CD4-positive, alpha-beta T cell treated with Interferon alpha-2 for 1 hour (primary cell): ENCODE results near the gene NT5C3A.
"Not testable (repeated sequence)": the region's sequence is repeated elsewhere in the genome, so short reads cannot be mapped to it uniquely, and the experiment has no call there.

Source experiments
- DNase-seq, 2 donors: peaks; one replicate each; pipeline ENCODE4 v3.0.0-alpha.2; 2020 to 2022

Gene NT5C3A

GRCh38 chr7:33062023-33062781 lies at the start of gene NT5C3A:
NT5C3A (minus strand) TSS chr7:33062776; CDS start chr7:33062705, 71 bp downstream.
- DNase-seq, result peak in 1 of 2 donors; percentile 31

GRCh38 chr7:33111614-33112013 lies 49.0 kb upstream of the NT5C3A start:
- no peak for DNase-seq

- DNase-seq, result peak in 1 of 2 donors; percentile 9
Observed at GRCh38 chr7:33109758-33110238, 47.2 kb upstream of the NT5C3A start.

GRCh38 chr7:33109005-33109757 lies 46.6 kb upstream of the NT5C3A start, which contains the start of gene RP9:
RP9 (minus strand) TSS chr7:33109404; CDS start chr7:33109372, 32 bp downstream.
- peak; percentile 76 to 84 for DNase-seq

GRCh38 chr7:33108554-33109004 lies 46.0 kb upstream of the NT5C3A start:
- DNase-seq, result peak in 1 of 2 donors; percentile 33

GRCh38 chr7:33107136-33108066 lies 44.8 kb upstream of the NT5C3A start:
- peak; percentile 64 to 75 for DNase-seq

DNA sequence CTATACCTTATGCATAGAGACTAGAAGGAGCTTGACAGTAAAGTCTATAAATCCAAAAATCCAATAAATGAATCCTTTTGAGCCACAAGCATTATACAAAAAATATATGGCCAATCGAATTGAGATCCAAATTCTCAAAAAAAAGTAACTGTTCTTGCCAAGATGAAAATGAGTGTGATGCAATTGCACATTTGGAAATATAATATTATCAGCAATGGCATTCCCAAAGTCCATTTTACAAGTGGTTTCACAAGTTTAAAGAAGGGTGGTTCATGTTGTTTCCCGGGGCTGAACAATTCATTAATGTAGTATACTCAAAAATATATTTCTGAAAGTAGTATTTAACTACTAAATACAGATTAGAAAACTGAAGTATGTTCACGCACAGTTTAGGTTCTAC lies 39.3 kb upstream of the NT5C3A start:
- DNase-seq, result no peak

- no peak for DNase-seq
Observed at GRCh38 chr7:33100770-33101169, 38.2 kb upstream of the NT5C3A start.

GRCh38 chr7:33099154-33099940 lies 36.8 kb upstream of the NT5C3A start:
- DNase-seq, result no peak

DNA sequence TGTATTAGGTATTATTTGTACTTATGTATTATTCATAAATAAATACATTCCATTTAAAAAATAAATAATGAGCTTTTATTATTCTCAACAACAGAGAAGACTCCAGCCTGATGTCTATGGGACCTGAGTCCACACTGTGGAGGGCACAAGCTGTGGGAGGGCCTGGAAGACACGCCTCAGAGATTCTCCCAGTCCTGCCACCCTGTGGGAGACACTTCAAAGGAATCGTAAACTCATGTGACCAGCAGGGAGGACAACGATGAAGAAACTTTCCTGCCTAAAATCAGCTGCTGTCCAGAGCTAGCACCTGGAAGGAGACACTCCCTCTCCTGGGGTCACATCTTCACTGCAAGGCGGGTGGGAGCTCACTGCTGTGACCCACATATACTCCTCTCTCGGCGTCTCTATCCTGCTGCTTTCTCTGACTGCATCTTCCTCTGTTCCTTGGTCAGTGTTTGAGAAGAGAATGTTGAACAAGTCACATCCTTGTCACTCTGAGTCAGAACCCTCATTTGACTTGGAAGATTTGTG lies 32.2 kb upstream of the NT5C3A start:
- DNase-seq, result not testable (repeated sequence)

- DNase-seq, result no peak
Observed at GRCh38 chr7:33093266-33093665, 30.7 kb upstream of the NT5C3A start.

- DNase-seq, result no peak
Observed at GRCh38 chr7:33091641-33092191, 29.1 kb upstream of the NT5C3A start.

- DNase-seq, result no peak
Observed at GRCh38 chr7:33091111-33091531, 28.5 kb upstream of the NT5C3A start.

DNA sequence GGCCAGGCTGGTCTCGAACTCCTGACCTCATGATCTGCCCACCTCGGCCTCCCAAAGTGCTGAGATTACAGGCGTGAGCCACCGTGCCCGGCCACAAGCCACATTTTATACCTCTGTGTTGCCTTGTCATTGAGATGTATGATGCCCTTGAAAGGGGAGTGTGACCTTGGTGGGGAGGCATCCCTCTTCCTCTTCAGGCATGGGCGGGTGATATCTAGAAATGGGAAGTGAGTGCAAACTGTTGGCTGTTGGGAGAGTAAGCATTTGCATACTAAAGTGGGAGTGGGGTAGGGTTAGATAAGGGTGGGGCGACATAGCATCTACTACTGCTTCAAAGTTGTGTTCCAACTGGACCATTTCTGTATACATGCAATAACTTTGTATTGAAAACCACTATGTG lies 26.6 kb upstream of the NT5C3A start:
- DNase-seq, result no peak

DNA sequence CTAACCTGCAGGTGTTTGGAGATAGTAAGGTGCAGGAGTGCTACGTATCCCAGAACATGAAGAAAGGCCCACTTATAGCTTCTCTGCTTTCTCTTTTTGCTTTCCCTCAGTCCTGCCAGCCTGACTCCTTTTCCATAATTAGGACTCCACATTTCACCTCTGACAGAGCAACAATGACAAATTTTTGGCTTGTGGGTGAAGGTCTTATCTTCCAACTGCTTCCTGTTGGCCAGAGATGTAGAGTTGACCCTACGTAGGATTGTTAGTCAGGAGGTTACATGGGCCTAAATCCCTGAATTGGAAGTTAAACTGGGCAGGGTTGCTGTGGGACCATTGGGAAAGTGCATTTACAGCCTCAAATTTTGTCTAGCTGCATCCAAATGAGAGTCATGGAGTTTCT lies 25.3 kb upstream of the NT5C3A start:
- no peak for DNase-seq

- no peak for DNase-seq
Observed at GRCh38 chr7:33087356-33087755, 24.8 kb upstream of the NT5C3A start.

DNA sequence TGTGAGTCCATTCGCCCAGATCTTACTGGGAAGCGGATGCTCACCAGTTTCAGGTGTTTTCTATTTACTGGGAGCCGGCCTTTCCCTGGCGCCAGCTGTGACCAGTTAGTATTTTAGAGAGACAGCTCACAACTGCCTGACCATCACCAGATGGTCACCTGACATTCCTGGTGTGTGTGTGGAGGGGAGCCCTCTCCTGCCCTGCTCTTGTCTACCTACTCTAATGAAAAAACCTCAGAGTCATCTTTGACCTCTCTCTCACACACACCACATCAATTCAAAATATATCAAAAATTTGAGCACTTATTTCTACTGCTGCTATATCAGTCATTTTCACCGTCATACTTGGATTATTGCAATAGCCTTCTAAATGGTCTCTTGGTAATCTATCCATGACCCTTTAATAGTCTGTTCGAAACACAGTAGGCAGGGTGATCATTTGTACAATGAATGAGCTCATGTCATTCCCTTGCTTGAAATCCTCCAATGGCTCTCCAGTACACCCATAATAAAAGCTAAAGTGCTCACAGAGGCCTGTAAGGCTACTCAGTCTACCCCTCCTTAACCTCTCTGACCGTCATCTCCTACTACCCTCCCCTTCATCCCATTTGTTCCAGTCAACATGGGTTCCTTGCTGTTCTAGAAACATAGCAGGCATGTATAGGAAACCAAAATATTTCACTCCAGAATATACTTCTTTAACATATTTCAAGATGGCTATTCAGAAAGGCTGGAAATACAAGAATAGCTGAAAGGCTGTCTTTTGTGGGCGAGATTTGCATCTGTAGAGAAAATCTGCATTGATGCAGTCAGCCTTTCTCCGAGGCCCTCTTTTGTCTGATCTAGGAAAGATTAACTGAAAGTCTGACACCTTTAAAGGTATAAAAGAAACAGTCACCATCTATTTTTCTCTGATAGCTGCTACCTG lies 17.5 kb upstream of the NT5C3A start:
- DNase-seq, result no peak

- no peak for DNase-seq
Observed at GRCh38 chr7:33079096-33079495, 16.5 kb upstream of the NT5C3A start.

GRCh38 chr7:33076737-33077136 lies 14.2 kb upstream of the NT5C3A start:
- peak in 1 of 2 donors; percentile 12 for DNase-seq
